ENCODE results near the gene MYOD1.

DNA sequence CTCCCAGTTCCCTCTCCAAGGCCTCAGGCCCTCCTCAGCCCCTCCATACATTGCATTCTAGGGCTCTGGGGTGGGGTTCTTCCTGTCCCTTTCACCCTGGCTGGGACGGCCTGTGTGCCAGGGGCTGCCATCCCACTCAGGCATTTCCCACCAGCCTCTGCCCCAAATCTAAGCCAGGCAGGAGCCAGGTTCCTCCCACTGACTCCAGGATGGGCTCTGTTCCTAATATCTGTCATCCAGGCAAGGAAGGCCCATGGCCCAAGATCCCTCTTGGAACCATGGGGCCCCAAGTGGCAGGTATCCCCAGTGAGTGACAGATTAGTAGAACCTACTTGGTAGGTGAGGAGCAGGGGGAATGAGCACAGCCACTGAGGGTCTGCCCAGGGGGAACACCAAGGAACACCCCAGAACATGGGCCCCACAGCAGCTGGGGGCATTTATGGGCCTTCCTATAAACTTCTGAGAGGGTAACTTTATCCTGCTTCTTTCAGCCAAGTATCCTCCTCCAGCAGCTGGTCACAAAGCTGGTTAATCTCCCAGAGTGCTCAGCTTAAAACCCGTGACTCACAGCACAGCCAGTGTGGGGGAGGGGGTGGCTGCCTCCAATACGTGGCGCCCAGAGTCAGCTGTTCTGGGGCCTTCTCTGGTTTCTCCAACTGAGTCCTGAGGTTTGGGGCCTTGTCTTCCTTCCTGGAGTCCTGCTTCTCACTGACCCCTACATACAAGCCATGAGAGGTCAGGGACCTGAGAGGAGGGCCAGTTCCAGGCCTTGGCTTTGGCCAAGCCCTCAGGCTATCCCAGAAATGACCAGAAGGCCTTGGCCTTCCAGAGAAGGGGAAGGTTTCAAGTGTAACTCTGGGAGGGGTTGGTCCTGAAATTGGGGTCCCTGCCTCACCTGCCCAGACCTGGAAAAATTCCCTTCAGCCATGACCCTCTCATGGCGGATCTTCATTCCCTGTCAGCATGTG lies 19.9 kb upstream of the MYOD1 start:
- TF ChIP-seq, protein P1, sequence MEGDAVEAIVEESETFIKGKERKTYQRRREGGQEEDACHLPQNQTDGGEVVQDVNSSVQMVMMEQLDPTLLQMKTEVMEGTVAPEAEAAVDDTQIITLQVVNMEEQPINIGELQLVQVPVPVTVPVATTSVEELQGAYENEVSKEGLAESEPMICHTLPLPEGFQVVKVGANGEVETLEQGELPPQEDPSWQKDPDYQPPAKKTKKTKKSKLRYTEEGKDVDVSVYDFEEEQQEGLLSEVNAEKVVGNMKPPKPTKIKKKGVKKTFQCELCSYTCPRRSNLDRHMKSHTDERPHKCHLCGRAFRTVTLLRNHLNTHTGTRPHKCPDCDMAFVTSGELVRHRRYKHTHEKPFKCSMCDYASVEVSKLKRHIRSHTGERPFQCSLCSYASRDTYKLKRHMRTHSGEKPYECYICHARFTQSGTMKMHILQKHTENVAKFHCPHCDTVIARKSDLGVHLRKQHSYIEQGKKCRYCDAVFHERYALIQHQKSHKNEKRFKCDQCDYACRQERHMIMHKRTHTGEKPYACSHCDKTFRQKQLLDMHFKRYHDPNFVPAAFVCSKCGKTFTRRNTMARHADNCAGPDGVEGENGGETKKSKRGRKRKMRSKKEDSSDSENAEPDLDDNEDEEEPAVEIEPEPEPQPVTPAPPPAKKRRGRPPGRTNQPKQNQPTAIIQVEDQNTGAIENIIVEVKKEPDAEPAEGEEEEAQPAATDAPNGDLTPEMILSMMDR (conservative IDR thresholded peaks at IDR 0.05; ENCODE audit: low read length) = no peak
- no peak for TF ChIP-seq EZH2phosphoT487 (IDR thresholded peaks at IDR 0.05; ENCODE audit: borderline replicate concordance, low read depth, low read length)
